Measurements from ENCODE around the gene YWHAG. TPM values are rescaled to one million over a fixed set of nuclear protein-coding genes. Genes with fewer than 3 reads are reported as not detected.

The YWHAG gene
- total and polyA plus RNA-seq, 2 of the 13 experiments (the other 11 are each of a cell fraction or from before 2014, with no cell fraction given) = 36.9 to 67.5 TPM

GRCh38 chr7:76317782-76318487 lies 40.9 kb downstream of the YWHAG start (continued):
- TF ChIP-seq JUND (CRISPR knock-in tag; IDR thresholded peaks at IDR 0.05) = no peak
- no peak for TF ChIP-seq MED1 (CRISPR knock-in tag; IDR thresholded peaks at IDR 0.05)
- TF ChIP-seq ZNF562 (CRISPR knock-in tag; IDR thresholded peaks at IDR 0.05; ENCODE audit: borderline replicate concordance) = no peak
- no peak for TF ChIP-seq FOXP4 (CRISPR knock-in tag; IDR thresholded peaks at IDR 0.05)
- TF ChIP-seq, protein P1, sequence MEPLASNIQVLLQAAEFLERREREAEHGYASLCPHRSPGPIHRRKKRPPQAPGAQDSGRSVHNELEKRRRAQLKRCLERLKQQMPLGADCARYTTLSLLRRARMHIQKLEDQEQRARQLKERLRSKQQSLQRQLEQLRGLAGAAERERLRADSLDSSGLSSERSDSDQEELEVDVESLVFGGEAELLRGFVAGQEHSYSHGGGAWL (CRISPR knock-in tag; IDR thresholded peaks at IDR 0.05) = peak; percentile 62
- TF ChIP-seq ZFY (CRISPR knock-in tag; IDR thresholded peaks at IDR 0.05) = peak; percentile 63
- TF ChIP-seq YY1 (IDR thresholded peaks at IDR 0.05; ENCODE audit: insufficient read depth, insufficient replicate concordance, low read depth, low read length) = peak; percentile 53
- peak; percentile 51 for TF ChIP-seq GATAD1 (CRISPR knock-in tag; IDR thresholded peaks at IDR 0.05)
- TF ChIP-seq BCL3 (CRISPR knock-in tag; IDR thresholded peaks at IDR 0.05) = 0 out of 2 replicates have a peak, but pooled peaks have one; percentile 40
- TF ChIP-seq ZBTB38 (CRISPR knock-in tag; IDR thresholded peaks at IDR 0.05) = peak; percentile 66
- TF ChIP-seq E2F1 (CRISPR knock-in tag; IDR thresholded peaks at IDR 0.05) = peak; percentile 34
- no peak for TF ChIP-seq ZKSCAN8 (CRISPR knock-in tag; IDR thresholded peaks at IDR 0.05; ENCODE audit: borderline replicate concordance)
- TF ChIP-seq IRF2 (CRISPR knock-in tag; IDR thresholded peaks at IDR 0.05) = 0 out of 2 replicates have a peak, but pooled peaks have one; percentile 13
- 0 out of 2 replicates have a peak, but pooled peaks have one; percentile 11 for TF ChIP-seq ZNF335 (CRISPR knock-in tag; IDR thresholded peaks at IDR 0.05)
- peak; percentile 83 for TF ChIP-seq HNRNPL (IDR thresholded peaks at IDR 0.05; ENCODE audit: low read depth, low read length)
- TF ChIP-seq FOSL1 (CRISPR knock-in tag; IDR thresholded peaks at IDR 0.05; ENCODE audit: borderline replicate concordance) = no peak
- peak; percentile 36; the same call in 1 of the 2 replicates for TF ChIP-seq ZBTB20 (CRISPR knock-in tag; IDR thresholded peaks at IDR 0.05; ENCODE audit: borderline replicate concordance, low read depth)
- TF ChIP-seq, protein P2, sequence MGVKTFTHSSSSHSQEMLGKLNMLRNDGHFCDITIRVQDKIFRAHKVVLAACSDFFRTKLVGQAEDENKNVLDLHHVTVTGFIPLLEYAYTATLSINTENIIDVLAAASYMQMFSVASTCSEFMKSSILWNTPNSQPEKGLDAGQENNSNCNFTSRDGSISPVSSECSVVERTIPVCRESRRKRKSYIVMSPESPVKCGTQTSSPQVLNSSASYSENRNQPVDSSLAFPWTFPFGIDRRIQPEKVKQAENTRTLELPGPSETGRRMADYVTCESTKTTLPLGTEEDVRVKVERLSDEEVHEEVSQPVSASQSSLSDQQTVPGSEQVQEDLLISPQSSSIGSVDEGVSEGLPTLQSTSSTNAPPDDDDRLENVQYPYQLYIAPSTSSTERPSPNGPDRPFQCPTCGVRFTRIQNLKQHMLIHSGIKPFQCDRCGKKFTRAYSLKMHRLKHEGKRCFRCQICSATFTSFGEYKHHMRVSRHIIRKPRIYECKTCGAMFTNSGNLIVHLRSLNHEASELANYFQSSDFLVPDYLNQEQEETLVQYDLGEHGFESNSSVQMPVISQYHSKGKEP (CRISPR knock-in tag; IDR thresholded peaks at IDR 0.05) = no peak
- no peak for TF ChIP-seq LRRFIP1 (CRISPR knock-in tag; conservative IDR thresholded peaks at IDR 0.05)
